ENCODE measurements around the gene LIN7C. TPM values are rescaled to one million over a fixed set of nuclear protein-coding genes. Genes with fewer than 3 reads are reported as not detected.
A peak's percentile ranks its signal among the peaks of the same experiment; 100 is the strongest.

LIN7C gene
- total and polyA plus RNA-seq, 9 of the 15 experiments (the other 6 are each of a cell fraction or from before 2014, with no cell fraction given), result 10.8 to 52.7 (median 21.5) TPM

DNA sequence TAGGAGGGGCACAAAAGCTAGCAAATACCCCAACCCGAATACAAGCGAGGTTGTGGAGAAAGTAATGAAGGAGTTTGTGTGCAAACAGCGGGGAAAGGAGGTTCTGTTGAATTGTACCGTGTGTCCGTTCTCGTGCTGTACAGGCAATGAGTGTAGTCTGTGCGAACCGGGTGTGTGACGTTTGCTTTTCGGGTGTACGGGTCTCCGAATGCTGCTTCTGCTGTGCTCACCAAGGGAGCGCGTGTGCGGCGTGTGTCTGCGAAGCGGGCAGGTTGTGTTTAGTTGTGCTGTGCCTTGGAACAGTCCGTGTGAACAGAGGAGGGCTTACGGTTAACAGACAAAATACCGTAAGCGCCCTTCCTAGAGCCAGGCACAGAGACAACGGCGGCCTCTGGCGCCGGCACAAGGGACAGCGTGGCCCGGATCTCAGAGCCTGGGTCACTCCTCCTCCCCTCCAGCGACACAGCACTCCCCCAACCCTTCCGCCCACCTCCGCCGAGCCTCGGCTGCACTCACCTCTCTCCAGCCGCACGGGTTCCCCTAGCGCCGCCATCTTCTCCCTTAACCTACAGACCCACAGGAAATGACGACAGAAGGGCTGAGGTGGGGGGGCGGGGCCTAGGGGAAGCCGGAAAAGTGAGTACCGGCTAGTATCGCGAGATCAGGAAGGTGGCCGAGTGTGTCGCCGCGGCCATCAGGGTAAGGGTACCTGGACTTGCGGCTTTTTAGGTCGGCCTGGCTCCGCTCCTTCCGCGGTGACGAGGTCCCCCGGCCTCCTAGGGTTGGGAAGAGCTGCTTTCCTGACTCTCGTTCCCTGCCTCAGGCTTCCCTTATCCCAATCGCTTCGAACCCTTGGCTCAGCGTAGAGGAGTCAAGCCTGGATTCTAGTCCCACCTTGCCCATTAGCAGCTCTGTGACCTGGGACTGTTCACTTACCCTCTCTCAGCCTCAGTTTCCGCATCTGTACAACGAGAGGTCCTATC lies at the start of gene LIN7C (continued):
- TF ChIP-seq HLTF (IDR thresholded peaks at IDR 0.05) (no peak), SIN3B (IDR thresholded peaks at IDR 0.05; ENCODE audit: low read depth) (peak; percentile 93), SAP30 (IDR thresholded peaks at IDR 0.05; ENCODE audit: borderline replicate concordance, insufficient read depth, low read depth, low read length, poor library complexity, severe bottlenecking) (peak; percentile 72), NFE2 (IDR thresholded peaks at IDR 0.05; ENCODE audit: low read depth) (no peak), NRF1 (conservative IDR thresholded peaks at IDR 0.05 in 1 of 2, IDR thresholded peaks at IDR 0.05 in 1 of 2) (peak in 1 of 2 experiments; percentile 10; a peak in 2 of 4 replicates), ZNF586 (CRISPR knock-in tag; conservative IDR thresholded peaks at IDR 0.05) (no peak), PHF8 (IDR thresholded peaks at IDR 0.05; ENCODE audit: borderline replicate concordance, low read length) (peak; percentile 100), TAF1 (IDR thresholded peaks at IDR 0.05; ENCODE audit: control insufficient read depth, extremely low read depth, insufficient read depth, low read length, severe bottlenecking) (peak; percentile 97), ARHGAP35 (IDR thresholded peaks at IDR 0.05; ENCODE audit: partially characterized antibody) (peak; percentile 89)
- TF ChIP-seq, protein P1, sequence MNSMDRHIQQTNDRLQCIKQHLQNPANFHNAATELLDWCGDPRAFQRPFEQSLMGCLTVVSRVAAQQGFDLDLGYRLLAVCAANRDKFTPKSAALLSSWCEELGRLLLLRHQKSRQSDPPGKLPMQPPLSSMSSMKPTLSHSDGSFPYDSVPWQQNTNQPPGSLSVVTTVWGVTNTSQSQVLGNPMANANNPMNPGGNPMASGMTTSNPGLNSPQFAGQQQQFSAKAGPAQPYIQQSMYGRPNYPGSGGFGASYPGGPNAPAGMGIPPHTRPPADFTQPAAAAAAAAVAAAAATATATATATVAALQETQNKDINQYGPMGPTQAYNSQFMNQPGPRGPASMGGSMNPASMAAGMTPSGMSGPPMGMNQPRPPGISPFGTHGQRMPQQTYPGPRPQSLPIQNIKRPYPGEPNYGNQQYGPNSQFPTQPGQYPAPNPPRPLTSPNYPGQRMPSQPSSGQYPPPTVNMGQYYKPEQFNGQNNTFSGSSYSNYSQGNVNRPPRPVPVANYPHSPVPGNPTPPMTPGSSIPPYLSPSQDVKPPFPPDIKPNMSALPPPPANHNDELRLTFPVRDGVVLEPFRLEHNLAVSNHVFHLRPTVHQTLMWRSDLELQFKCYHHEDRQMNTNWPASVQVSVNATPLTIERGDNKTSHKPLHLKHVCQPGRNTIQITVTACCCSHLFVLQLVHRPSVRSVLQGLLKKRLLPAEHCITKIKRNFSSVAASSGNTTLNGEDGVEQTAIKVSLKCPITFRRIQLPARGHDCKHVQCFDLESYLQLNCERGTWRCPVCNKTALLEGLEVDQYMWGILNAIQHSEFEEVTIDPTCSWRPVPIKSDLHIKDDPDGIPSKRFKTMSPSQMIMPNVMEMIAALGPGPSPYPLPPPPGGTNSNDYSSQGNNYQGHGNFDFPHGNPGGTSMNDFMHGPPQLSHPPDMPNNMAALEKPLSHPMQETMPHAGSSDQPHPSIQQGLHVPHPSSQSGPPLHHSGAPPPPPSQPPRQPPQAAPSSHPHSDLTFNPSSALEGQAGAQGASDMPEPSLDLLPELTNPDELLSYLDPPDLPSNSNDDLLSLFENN (IDR thresholded peaks at IDR 0.05; ENCODE audit: low read depth in 2 of 2, low read length in 2 of 2), result peak in 1 of 2 experiments; percentile 30; a peak in 1 of 4 replicates
- TF ChIP-seq, protein P2, sequence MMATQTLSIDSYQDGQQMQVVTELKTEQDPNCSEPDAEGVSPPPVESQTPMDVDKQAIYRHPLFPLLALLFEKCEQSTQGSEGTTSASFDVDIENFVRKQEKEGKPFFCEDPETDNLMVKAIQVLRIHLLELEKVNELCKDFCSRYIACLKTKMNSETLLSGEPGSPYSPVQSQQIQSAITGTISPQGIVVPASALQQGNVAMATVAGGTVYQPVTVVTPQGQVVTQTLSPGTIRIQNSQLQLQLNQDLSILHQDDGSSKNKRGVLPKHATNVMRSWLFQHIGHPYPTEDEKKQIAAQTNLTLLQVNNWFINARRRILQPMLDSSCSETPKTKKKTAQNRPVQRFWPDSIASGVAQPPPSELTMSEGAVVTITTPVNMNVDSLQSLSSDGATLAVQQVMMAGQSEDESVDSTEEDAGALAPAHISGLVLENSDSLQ (IDR thresholded peaks at IDR 0.05), result 0 out of 2 replicates have a peak, but pooled peaks have one; percentile 36
